ENCODE results near the gene MSH3. TPM values are rescaled to one million over a fixed set of nuclear protein-coding genes. Genes with fewer than 3 reads are reported as not detected.

Gene MSH3
- total RNA-seq, 1 experiment from 2014 or later, result 21.9 TPM

- intact Hi-C loops (cut with micrococcal nuclease), result no loop called here
- peaks cover 12% of the 10 kb centered on the region for H3K4me1 Mint-ChIP-seq (ENCODE audit: insufficient read depth, unreplicated experiment)
- no TSS peak for BruUV-seq (replicated peaks)
These were observed 211.1 kb downstream of the MSH3 start for GRCh38 chr5:80865551-80865950.

GRCh38 chr5:80866371-80866770, 211.9 kb downstream of the MSH3 start:
- peaks cover 12% of the 10 kb centered on the region for H3K4me1 Mint-ChIP-seq (ENCODE audit: insufficient read depth, unreplicated experiment)
- no TSS peak for BruUV-seq (replicated peaks)
- H3K36me3 Mint-ChIP-seq (ENCODE audit: insufficient read depth, unreplicated experiment), result peaks cover 7% of the 10 kb centered on the region
- no peak overlapping the region for H3K4me3 Mint-ChIP-seq (ENCODE audit: unreplicated experiment)
- no peaks in the 10 kb centered on the region for H3K9me3 Mint-ChIP-seq (ENCODE audit: unreplicated experiment)
- no peak for TF ChIP-seq CTCF (IDR thresholded peaks at IDR 0.05; ENCODE audit: unreplicated experiment)
- POLR2A ChIA-PET, result no interaction called here
- intact Hi-C loops (cut with micrococcal nuclease), result no loop called here
- no peak for DNase-seq (ENCODE audit: unreplicated experiment)
- CTCF ChIA-PET, result interaction anchor here (0.6 to 0.8 kb wide), 2 partner anchors 22 to 30 kb away, joined by 3 read pairs; no protein-coding TSS in a partner anchor
- H3K27me3 Mint-ChIP-seq (ENCODE audit: insufficient read depth, unreplicated experiment), result no peaks in the 10 kb centered on the region
- H3K27ac Mint-ChIP-seq (ENCODE audit: low read depth, unreplicated experiment), result no peak overlapping the region

More at GRCh38 chr5:80865551-80865950, 211.1 kb downstream of the MSH3 start:
- ChIA-PET POLR2A (no interaction called here), CTCF (interaction anchor here (0.6 kb wide), 1 partner anchor 29 kb away, joined by 3 read pairs; no protein-coding TSS in a partner anchor)
- Mint-ChIP-seq H3K27me3 (ENCODE audit: insufficient read depth, unreplicated experiment) (no peaks in the 10 kb centered on the region), H3K36me3 (ENCODE audit: insufficient read depth, unreplicated experiment) (peaks cover 7% of the 10 kb centered on the region), H3K9me3 (ENCODE audit: unreplicated experiment) (no peaks in the 10 kb centered on the region), H3K4me3 (ENCODE audit: unreplicated experiment) (no peak overlapping the region), H3K27ac (ENCODE audit: low read depth, unreplicated experiment) (no peak overlapping the region)
- TF ChIP-seq CTCF (IDR thresholded peaks at IDR 0.05; ENCODE audit: unreplicated experiment), result no peak
- no peak for DNase-seq (ENCODE audit: unreplicated experiment)

- peak; percentile 26 for DNase-seq (ENCODE audit: unreplicated experiment)
- Mint-ChIP-seq H3K4me3 (ENCODE audit: unreplicated experiment) (no peak overlapping the region), H3K27me3 (ENCODE audit: insufficient read depth, unreplicated experiment) (no peaks in the 10 kb centered on the region), H3K4me1 (ENCODE audit: insufficient read depth, unreplicated experiment) (peaks cover 18% of the 10 kb centered on the region), H3K36me3 (ENCODE audit: insufficient read depth, unreplicated experiment) (peaks cover 10% of the 10 kb centered on the region), H3K9me3 (ENCODE audit: unreplicated experiment) (no peaks in the 10 kb centered on the region), H3K27ac (ENCODE audit: low read depth, unreplicated experiment) (no peak overlapping the region)
- CTCF ChIA-PET, result interaction anchor here (0.8 kb wide), 1 partner anchor 23 kb away, joined by 3 read pairs; no protein-coding TSS in a partner anchor
- no TSS peak for BruUV-seq (replicated peaks)
- intact Hi-C loops (cut with micrococcal nuclease), result no loop called here
- no peak for TF ChIP-seq CTCF (IDR thresholded peaks at IDR 0.05; ENCODE audit: unreplicated experiment)
- POLR2A ChIA-PET, result no interaction called here
These were observed 212.8 kb downstream of the MSH3 start for GRCh38 chr5:80867233-80867632.

- TF ChIP-seq CTCF (IDR thresholded peaks at IDR 0.05; ENCODE audit: unreplicated experiment), result no peak
These were observed 216.0 kb downstream of the MSH3 start for GRCh38 chr5:80870442-80870841.

More at GRCh38 chr5:80870442-80870841, 216.0 kb downstream of the MSH3 start:
- POLR2A ChIA-PET, result interaction anchor here (0.7 to 1.3 kb wide), 2 partner anchors 15 to 173 kb away, joined by 3 to 5 read pairs; no protein-coding TSS in a partner anchor
- CTCF ChIA-PET, result interaction anchor here (0.5 to 0.8 kb wide), 6 partner anchors 15 to 361 kb away, joined by 3 read pairs; no protein-coding TSS in a partner anchor
- H3K27me3 Mint-ChIP-seq (ENCODE audit: insufficient read depth, unreplicated experiment), result no peaks in the 10 kb centered on the region
- H3K36me3 Mint-ChIP-seq (ENCODE audit: insufficient read depth, unreplicated experiment), result peaks cover 21% of the 10 kb centered on the region
- H3K9me3 Mint-ChIP-seq (ENCODE audit: unreplicated experiment), result no peaks in the 10 kb centered on the region
- DNase-seq (ENCODE audit: unreplicated experiment), result no peak
- intact Hi-C loops (cut with micrococcal nuclease), result no loop called here
- no peak overlapping the region for H3K4me3 Mint-ChIP-seq (ENCODE audit: unreplicated experiment)
- H3K4me1 Mint-ChIP-seq (ENCODE audit: insufficient read depth, unreplicated experiment), result peaks cover 6% of the 10 kb centered on the region
- BruUV-seq (replicated peaks), result no TSS peak
- H3K27ac Mint-ChIP-seq (ENCODE audit: low read depth, unreplicated experiment), result no peak overlapping the region

Measured in MCF 10A (cell line).